UCSD-AML1 (cell line): ENCODE measurements around the gene MIR17HG.
A peak's percentile ranks its signal among the peaks of the same experiment; 100 is the strongest.
"Not testable (repeated sequence)": the region's sequence is repeated elsewhere in the genome, so short reads cannot be mapped to it uniquely, and the experiment has no call there.

ENCODE experiments used
- DNase-seq: peaks from one replicate; lab custom pipeline; 2025; ENCODE audit not compliant: unreplicated experiment; lab: John Stamatoyannopoulos, UW

MIR17HG gene

DNA sequence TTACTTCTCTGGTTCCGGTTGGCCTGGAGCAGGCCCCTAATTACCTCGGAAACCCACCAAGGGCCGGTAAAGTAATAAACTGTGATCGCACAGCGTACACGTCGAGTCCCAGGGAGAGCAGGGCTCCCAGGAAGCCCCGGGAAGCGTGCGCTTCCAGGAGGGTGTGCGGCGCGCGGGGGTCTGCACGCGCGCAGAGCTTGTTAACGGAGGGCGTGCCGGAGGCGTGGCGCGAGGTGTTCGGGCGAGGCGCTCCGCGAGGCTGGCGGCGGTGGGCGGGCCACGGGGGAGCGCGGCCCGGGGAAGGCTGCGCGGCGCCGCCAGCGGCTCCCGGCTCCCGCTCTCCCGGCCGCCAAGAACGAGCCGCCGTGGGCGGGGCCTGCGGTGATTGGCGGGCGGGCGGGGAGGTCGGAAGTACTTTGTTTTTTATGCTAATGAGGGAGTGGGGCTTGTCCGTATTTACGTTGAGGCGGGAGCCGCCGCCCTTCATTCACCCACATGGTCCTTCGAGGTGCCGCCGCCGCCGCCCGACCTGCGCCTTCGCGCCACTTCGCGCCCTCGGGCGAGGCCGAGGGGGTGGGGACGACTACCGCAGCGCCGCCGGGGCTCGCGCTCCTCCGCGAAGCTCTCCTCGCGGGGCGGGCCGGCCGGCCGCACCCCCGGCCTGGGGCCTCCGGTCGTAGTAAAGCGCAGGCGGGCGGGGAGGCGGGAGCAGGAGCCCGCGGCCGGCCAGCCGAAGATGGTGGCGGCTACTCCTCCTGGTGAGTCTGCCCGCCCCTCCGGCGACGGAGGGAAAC lies at the start of gene MIR17HG:
MIR17HG (plus strand) TSS at position 486 of the 794 bp plus-strand sequence.
- peak; percentile 97 for DNase-seq

DNA sequence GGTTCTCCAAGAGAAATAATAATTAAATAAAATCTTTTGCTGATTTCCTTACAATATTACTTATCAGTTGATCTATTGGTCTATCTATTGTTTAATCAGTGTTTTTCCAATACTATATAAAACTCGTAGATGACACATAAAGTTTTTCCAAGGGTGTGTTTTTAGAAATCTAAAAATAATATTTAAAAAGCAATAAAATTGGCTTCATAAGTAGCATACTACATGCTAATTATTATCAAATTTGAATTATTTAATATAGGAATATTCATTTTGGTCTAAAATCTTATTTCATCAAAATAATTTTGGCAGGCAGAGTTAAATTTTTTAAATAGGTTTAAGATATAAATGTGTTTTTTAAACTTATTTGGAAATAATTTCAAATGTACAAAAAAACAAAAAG lies 49.4 kb upstream of the MIR17HG start:
- no peak for DNase-seq

DNA sequence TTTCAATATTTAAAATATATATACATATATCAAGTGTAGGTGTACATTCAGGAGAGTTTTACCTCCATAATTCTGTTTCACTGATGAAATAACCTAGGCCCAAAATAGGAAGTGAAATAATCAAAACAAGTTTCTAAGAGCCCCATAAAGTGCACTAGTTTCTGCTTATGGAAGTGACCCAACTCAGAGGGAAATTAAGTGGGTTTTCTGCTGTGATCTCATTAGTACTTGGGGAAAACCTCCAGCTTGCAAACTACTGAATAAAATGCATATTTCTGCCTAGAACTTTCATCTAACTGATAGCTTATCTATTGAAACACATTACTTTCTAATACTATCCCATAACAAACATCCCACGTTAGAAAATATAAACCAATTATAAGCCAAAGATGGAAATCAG lies 45.4 kb upstream of the MIR17HG start:
- DNase-seq = no peak

DNA sequence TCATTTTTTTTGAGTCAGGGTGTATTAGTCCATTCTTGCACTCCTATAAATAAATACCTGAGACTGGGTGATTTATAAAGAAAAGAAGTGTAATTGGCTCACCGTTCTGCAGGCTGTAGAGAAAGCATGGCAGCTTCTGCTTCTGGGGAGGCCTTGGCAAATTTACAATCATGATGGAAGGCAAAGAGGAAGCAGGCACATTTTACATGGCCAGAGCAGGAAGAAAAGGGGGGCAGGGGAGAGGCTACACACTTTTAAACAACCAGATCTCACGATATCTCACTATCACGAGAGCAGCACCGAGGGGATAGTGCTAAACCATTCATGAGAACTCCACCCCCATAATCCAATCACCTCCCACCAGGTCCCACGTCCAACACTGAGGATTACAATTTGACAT lies 44.5 kb upstream of the MIR17HG start:
- DNase-seq = no peak

DNA sequence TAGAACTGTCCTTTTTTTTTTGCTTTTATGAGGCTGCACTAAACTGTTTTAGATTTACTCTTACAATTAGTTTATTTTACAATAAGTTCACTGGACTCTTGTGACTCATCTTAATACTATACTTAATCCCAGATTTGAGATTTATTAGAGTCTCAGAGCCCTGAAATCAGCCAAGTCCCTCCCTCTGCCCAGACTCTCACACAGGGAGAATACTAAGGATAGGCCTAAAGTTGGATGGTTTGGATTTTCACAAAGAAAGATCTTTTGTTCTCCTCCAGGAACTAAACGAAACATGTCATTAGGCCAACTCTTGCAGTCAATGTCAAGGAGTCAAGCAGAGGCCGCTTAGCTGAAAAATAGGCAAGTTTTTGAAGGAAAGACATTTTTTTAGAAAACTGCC lies 42.7 kb upstream of the MIR17HG start:
- DNase-seq = no peak

DNA sequence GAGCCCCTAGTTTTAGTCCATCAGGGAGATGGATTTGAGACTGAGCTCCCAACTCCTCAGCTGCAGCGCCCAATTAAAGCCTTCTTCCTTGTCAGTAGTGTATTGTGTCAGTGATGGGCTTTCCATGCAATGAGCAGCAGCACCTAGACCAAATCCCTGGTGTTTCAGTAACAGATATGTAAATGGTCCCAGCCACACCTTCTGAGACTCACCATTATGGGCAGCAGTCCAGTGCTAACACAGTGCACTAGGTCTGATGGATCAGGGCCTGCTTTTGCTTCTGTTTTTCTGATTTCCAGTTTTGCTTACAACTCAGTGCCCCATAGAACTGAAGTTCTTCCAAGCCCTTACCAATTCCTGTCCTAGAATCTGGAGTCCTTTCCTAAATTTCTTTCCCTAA lies 41.8 kb upstream of the MIR17HG start:
- no peak for DNase-seq

DNA sequence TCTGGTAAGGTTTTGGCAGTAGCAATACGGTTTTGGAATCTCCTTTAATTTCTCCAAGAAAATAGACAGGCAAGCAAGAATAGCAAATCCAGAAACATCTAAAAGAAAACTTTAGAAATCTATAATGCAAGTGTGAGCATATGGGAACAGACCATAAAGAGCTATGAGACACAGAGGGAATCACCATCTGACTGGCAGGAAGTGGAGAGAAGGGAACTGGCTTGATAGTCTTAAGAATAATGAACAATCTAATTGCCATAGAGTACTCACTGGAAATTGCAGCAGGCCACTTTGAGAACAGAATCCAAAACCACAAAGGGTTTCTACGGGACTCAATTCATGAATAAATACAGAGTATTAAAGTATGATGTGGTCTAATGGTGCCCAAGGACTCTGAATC lies 39.6 kb upstream of the MIR17HG start:
- DNase-seq = no peak

DNA sequence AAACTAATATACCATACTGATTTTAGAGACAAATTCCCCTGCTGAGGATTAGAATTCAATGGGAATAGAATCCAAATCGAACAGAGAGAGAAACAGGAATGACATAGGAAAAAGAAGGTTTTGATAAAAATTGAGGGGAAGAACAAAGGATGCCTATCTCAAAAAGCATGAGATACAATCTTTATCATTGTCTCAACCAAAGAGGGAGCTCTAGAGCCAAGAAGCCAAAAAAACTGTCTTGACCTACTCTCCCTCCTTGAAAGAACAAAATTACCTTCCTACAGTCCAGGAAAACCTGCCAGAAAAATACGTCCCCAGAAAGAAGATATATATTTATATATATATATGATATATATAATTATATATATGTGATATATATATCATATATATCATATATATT lies 39.2 kb upstream of the MIR17HG start:
- no peak for DNase-seq

DNA sequence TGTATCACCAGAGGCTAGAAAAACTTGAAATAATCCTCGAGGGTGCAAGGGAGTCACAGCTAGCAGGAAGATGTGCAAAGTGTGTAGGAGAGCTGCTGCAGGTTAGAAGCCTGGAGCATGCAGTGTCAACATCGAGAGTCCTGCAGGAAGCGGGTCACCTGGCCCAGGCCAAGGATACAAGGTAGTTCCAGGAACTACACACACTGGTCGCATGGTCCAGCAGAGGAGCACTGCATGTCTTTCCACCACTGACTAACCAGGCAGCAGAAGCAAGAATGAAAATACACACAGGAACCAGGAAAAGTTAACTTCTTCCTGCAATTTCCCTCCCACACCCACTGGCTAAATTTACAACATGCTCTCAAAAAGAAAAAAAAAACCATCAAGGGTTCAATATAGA lies 36.0 kb upstream of the MIR17HG start:
- DNase-seq = peak; percentile 56

DNA sequence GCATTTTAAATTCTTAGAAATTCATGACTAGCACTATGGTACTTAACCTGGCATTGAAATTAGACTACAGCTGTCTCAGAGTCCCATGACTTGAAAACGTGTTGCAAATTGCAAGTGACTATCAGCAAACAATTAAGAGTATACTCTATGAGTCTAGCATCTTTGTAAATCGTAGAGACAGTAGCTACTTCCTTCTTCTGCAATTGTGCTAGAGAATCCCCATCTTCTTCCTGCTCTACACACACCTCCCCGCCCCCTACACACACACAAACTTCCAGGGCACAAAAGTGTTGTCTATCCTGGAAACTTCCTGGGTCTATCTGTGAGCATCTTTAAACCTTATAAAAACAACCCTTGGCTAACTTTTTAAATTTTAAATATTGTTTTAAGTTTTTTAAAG lies 35.2 kb upstream of the MIR17HG start:
- peak; percentile 21 for DNase-seq

DNA sequence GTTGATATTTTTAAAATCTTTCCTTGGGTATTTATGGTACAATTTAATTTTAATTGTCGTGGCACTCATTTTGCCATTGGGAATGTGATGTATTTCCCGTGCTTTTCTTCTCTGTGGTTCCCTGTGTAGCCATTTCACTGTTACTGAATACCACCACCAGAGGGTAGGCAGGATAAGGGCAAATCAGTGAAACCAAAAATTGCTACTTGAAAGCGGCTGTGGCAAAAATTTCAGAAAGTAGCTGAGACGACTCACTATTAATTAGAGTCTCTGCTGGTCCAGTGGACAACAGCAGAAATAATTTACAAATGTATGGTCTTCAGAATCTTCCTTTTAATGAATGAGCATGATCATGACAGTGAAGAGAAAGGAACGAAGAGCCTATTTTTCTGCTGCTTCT lies 34.4 kb upstream of the MIR17HG start:
- no peak for DNase-seq

DNA sequence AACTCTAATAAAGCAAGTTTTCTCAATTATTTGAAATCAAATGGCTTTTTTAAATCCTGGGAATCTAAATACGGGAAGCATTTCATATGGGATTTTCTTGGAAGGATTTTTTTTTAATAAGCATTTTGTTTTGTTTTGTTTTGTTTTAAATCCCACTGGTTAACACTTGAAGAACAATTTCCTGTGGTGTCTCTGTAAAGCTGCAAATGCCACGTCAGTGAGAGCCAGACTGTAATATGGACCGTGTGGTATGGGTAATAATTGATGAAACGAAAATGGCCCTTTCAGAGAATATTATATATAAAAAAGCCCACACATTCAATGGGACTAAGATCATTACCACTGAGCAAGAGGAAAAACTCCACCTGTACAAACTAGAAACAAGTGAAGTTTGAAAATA lies 33.9 kb upstream of the MIR17HG start:
- no peak for DNase-seq

DNA sequence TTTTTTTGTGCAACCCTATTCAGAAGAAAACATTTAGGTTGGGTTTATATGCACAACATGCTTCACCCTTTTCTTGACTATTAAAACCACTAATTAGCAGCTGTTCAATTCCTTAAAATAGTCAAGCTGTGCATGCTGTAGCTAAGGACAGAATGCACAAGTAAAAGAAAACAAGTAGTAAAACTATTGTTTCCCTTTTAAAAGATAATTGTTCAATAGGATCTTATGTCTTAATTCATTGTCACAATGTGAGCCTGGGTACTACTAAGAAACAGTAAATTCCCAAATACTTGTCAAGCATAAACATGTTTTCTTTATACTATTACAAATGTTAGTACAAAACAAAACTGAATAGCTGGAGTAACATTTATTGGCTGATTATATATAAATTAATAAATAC lies 32.6 kb upstream of the MIR17HG start:
- DNase-seq = no peak

DNA sequence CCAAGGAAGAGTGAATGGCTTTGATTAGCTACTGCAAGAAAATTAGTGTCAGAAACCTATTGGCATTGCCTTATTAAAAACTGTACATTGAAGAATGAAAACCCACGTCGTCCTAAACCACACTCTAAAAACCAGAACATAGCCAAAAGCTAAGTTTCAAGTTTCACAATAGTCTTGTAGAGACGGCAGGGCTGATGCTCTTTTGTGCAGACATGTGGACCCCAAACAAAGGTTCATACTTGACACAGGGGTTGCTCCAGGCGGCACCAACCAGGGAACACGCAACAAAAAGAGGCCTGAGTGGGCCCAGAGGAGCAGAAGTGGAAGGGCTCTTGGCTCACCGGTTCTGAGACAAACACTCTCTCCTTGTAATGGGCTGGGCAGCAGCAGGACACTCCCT lies 28.6 kb upstream of the MIR17HG start:
- DNase-seq = no peak

DNA sequence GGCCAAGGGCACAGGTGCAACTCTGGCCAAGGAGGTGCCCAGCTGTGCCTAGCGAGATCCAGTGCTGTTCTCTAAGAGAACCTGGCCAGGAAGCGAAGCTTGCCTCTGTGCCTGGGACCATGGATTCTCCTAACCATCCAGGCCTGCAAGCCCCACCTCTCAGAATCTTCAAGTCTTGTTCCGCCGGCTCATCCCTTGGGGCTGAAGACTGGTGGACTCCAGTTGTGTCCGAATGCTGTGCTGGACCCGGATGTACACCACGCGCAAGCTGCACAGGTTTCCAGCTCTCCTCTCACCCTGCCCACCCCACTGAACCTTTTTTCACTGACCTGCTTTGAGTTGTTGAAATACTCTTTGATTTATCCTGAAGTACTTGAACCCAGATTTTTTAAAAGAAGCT lies 27.5 kb upstream of the MIR17HG start:
- no peak for DNase-seq

DNA sequence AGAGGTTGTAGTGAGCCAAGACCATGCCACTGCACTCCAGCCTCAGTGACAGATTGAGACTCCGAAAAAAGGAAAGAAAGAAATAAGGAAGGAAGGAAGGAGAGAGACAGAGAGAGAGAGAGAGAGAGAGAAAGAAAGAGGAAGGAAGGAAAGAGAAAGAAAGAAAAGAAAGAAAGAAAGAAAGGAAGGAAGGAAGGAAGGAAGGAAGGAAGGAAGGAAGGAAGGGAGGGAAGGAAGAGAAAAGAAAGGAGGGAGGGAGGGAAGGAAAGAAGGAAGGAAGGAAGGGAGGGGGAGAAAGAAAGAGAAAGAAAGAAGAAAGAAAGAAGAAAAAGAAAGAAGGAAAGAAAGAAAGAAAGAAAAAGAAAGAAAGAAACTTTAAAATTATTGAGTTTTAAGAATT lies 26.5 kb upstream of the MIR17HG start:
- DNase-seq = not testable (repeated sequence)

DNA sequence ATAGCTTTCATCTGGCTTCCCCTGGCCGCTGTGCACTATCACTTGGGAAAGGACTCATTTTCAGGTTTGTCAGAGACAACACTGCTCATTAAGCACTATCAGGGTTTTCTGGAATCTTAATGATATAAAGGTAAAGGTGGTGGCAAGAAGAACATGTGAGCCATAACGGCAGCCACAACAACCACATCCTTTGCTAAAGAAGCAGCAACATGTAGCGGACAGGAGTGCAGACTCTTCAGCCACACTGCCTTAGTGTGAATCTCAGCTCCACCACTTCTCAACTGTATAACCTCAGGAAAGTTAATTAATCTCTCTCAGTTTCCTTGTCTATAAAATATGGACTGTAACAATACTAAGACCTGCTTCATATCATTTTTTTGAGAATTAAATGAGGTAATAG lies 24.1 kb upstream of the MIR17HG start:
- no peak for DNase-seq

DNA sequence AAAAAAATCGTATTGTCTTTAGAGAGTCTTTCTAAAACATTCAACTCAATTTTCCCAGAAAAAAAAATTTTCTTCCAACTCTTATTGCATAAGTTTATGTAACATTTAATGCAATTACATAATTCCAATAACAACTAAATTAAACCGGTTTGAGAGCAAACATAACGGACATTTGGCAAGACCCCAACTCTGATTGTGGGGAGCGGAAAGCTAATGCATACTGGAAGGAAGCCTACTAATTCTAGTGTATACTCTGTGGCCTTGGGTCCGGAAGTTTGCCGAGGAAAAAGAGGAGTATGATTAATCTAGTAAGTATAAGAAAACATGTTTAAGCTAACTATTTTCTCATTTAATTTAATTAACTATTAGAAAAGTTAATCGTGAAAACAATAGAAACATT lies 21.3 kb upstream of the MIR17HG start:
- DNase-seq = no peak

DNA sequence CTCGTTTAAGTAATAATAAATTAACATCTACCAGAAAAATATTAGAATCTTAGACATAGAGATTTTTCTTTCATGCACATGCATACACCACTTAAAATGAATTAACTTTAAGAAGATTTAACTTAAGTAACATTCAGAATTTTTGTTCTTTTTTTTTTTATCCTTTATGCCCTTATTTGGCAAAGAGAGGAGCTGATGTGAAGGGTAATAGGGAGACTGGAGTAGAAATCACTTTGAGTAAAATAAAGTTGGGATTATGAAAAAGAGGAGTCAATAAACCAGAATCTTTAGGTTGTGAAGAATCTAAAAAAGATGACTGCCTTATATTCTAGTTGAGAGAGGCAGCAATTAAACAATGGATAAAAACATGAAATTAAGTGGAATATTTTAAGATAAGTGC lies 18.8 kb upstream of the MIR17HG start:
- no peak for DNase-seq

DNA sequence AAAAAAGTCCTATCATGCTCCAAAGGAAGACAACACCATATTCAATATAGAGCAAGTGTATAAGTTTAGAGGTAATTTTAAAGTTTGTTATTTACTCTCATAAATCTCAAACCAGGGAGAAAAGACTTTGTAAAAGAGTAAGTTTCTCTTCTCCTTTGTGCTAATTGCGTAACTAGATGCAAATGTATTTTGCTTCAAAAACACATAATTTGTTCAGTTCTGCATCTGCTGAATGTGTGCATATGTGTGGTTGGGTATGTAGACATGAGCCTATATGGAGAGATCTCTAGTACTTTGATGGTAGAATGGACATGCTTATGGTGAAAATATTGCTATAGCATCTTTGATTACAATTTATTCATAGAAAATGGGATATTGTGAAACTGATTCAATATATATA lies 17.8 kb upstream of the MIR17HG start:
- DNase-seq = no peak

DNA sequence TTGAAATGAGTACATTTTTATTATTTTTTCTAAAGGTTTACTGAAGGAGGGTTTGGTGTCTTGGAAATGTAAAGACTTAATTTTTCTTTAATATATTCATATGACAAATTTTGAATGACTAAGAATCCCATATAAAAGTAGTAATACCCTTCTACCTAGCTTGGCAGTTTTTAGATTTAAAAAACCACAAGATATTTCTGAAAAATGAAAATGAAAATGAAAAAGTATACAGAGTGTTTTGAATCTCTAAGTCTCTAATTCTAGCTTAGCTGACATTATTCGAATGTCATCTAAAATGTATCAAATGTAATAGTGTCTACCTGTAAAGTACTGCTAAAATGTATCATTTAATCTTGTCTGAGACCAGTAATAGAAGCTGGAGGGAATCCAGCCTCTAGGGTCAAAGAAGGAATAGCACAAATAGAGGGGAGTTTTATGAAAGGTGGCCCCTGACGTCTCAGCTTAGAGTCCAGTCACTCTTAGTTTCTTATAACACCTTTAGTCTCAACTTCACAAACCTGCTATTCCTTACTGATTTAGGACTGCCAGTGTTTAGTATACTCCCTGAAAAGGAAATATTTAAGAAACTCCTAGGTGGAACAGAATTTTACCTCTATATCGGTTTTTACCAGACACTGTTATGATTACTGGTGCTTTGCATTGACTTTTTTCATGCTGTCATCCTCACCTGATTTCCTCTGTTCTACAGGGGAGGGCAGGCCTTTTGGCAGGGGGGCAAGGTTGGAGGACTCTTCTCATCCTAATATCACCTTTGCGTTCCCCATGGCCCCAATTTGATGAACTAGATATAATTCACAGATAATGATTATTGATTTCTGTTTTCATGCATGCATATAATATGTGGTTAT lies 16.2 kb upstream of the MIR17HG start:
- no peak for DNase-seq

DNA sequence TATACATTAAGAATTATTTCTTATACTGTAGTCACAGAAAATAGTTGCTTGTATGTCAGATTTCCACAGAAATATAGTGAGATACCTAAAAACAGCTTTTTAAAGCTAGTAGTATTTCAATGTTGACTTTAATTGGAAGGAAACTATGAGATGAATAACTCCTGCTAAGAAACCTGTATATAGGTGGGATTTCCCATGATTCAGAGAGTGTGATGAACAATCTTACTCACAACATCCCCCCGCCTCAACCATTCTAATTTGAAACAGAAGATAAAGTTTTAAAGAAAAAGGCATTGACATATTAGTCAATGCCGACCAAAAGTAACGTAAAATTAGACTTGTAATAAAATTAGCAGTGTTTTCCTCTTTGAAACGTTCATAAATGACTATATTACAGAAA lies 1.4 kb upstream of the MIR17HG start:
- DNase-seq = no peak

DNA sequence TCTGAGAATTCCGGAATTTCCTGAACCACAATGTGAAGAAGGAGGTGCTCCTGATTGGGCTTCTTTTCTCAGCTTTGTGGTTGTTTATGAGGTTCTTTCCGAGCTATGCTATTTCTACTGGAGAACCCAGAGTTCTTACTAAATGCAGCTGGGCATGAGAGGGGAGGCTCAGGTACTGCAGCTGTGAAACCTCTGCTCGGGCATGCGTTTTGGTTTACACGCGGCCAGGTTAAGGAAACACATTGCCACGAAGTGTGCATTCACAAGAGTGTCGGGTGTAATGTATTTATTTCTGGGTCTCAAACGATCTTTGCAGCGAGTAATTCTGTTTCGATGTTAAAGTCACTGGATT lies 661 bp upstream of the MIR17HG start:
- DNase-seq = no peak
